Measurements from ENCODE around the gene HS6ST3. TPM values are rescaled to one million over a fixed set of nuclear protein-coding genes. Genes with fewer than 3 reads are reported as not detected.
"Not testable (repeated sequence)": the region's sequence is repeated elsewhere in the genome, so short reads cannot be mapped to it uniquely, and the experiment has no call there.

HS6ST3 gene
- total RNA-seq, 1 donor from 2014 or later, result not detected

DNA sequence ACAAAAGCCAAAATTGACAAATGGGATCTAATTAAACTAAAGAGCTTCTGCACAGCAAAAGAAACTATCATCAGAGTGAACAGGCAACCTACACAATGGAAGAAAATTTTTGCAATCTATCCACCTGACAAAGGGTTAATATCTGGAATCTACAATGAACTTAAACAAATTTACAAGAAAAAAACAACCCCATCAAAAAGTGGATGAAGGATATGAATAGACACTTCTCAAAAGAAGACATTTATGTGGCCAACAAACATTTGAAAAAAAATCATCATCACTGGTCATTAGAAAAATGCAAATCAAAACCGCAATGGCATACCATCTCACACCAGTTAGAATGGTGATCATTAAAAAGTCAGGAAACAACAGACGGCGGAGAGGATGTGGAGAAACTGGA, 688.4 kb downstream of the HS6ST3 start:
- intact Hi-C loops (cut with micrococcal nuclease); H3K4me3 Mint-ChIP-seq; H3K4me1 Mint-ChIP-seq; H3K27me3 Mint-ChIP-seq; H3K27ac Mint-ChIP-seq; DNase-seq; H3K36me3 Mint-ChIP-seq (ENCODE audit: low read depth): not testable (repeated sequence)
- peaks cover 11% of the 10 kb centered on the region for H3K9me3 Mint-ChIP-seq

DNA sequence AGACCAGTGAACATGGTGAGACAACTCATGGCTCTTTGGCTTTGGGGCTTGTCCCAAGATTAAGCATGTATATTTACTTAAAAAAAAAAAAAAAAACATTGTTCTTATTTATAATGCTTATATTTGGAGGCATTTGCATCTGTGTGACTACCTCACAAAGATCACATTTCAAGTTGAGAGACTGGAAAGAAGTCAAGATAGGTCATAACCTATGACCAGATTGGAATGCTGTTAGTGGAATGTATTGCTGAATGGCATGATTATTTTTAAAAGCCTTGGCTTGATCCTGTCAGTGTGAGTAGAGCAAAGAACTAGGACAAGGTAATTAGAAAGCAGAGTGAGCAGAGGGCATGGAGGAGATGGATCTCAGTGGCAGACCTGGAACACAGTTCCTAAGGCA, 689.8 kb downstream of the HS6ST3 start:
- intact Hi-C loops (cut with micrococcal nuclease), result no loop called here
- no peak for DNase-seq
- H3K27me3 Mint-ChIP-seq, result no peaks in the 10 kb centered on the region
- no peak overlapping the region for H3K4me3 Mint-ChIP-seq
- H3K36me3 Mint-ChIP-seq (ENCODE audit: low read depth), result no peaks in the 10 kb centered on the region
- H3K27ac Mint-ChIP-seq, result no peak overlapping the region
- H3K9me3 Mint-ChIP-seq, result peaks cover 6% of the 10 kb centered on the region
- no peaks in the 10 kb centered on the region for H3K4me1 Mint-ChIP-seq

- H3K36me3 Mint-ChIP-seq (ENCODE audit: low read depth), result no peaks in the 10 kb centered on the region
- no peak overlapping the region for H3K27ac Mint-ChIP-seq
- intact Hi-C loops (cut with micrococcal nuclease), result no loop called here
- DNase-seq, result no peak
- no peaks in the 10 kb centered on the region for H3K4me1 Mint-ChIP-seq
- no peaks in the 10 kb centered on the region for H3K27me3 Mint-ChIP-seq
- peaks cover 6% of the 10 kb centered on the region for H3K9me3 Mint-ChIP-seq
- H3K4me3 Mint-ChIP-seq, result no peak overlapping the region
Measured at GRCh38 chr13:96780105-96780504, 690.2 kb downstream of the HS6ST3 start.

- no peak for DNase-seq
- Mint-ChIP-seq H3K27ac (no peak overlapping the region), H3K4me1 (no peaks in the 10 kb centered on the region), H3K36me3 (ENCODE audit: low read depth) (no peaks in the 10 kb centered on the region), H3K27me3 (no peaks in the 10 kb centered on the region), H3K9me3 (peaks cover 3% of the 10 kb centered on the region), H3K4me3 (no peak overlapping the region)
- intact Hi-C loops (cut with micrococcal nuclease), result no loop called here
Measured at GRCh38 chr13:96781141-96781540, 691.2 kb downstream of the HS6ST3 start.

DNA sequence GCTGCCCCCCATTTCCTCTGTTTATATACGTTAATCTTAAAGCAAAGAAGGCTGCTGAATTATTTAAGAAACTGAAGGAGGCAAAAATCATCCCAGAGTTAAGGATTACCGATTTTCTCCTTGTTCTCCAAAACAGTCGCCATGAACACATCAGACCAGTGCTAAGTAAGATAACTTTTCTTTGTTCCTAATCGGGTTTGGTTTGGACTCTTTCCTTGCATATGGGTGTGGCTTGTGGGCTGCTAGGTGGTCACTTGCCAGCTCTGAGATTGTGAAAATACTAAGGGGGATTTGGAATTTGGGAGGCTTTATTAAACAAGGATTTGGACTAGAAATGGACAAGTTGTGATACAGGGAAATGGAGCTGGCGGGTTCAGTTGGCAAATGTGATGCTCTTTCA, 692.3 kb downstream of the HS6ST3 start:
- intact Hi-C loops (cut with micrococcal nuclease), result no loop called here
- no peak overlapping the region for H3K4me3 Mint-ChIP-seq
- peaks cover 3% of the 10 kb centered on the region for H3K9me3 Mint-ChIP-seq
- H3K27me3 Mint-ChIP-seq, result no peaks in the 10 kb centered on the region
- no peak for DNase-seq
- no peaks in the 10 kb centered on the region for H3K4me1 Mint-ChIP-seq
- no peaks in the 10 kb centered on the region for H3K36me3 Mint-ChIP-seq (ENCODE audit: low read depth)
- no peak overlapping the region for H3K27ac Mint-ChIP-seq

GRCh38 chr13:96783057-96783456, 693.1 kb downstream of the HS6ST3 start:
- H3K27ac Mint-ChIP-seq, result no peak overlapping the region
- no peak for DNase-seq
- H3K4me1 Mint-ChIP-seq, result no peaks in the 10 kb centered on the region
- no peak overlapping the region for H3K4me3 Mint-ChIP-seq
- peaks cover 3% of the 10 kb centered on the region for H3K9me3 Mint-ChIP-seq
- intact Hi-C loops (cut with micrococcal nuclease), result no loop called here
- no peaks in the 10 kb centered on the region for H3K36me3 Mint-ChIP-seq (ENCODE audit: low read depth)
- H3K27me3 Mint-ChIP-seq, result no peaks in the 10 kb centered on the region

GRCh38 chr13:96783511-96783910, 693.6 kb downstream of the HS6ST3 start:
- intact Hi-C loops (cut with micrococcal nuclease), result no loop called here
- Mint-ChIP-seq H3K4me1 (no peaks in the 10 kb centered on the region), H3K36me3 (ENCODE audit: low read depth) (no peaks in the 10 kb centered on the region), H3K27me3 (no peaks in the 10 kb centered on the region), H3K9me3 (peaks cover 3% of the 10 kb centered on the region), H3K4me3 (no peak overlapping the region), H3K27ac (no peak overlapping the region)
- no peak for DNase-seq

- Mint-ChIP-seq H3K36me3 (ENCODE audit: low read depth) (no peaks in the 10 kb centered on the region), H3K27me3 (no peaks in the 10 kb centered on the region), H3K4me3 (no peak overlapping the region), H3K27ac (no peak overlapping the region), H3K9me3 (no peaks in the 10 kb centered on the region), H3K4me1 (no peaks in the 10 kb centered on the region)
- intact Hi-C loops (cut with micrococcal nuclease), result no loop called here
- no peak for DNase-seq
Measured at GRCh38 chr13:96785986-96786385, 696.1 kb downstream of the HS6ST3 start.

DNA sequence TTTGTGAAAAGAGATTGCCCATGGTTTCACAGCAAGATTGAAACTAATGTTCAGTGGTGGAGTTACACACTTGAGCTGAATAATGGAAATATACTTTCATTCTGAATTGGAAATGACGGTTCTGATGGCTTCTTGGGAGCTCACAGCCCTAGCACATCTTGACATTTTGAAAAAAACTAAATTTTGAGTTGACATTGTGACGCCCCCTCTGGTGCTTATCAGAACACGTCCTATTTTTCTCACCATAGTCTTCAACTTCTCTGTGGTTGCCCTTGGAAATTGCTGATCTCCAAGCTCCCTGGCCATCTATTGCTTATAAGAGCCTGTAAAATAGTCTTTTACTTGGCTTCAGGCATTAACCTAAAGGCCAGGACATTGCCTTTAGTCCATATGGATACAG, 702.3 kb downstream of the HS6ST3 start:
- H3K9me3 Mint-ChIP-seq, result no peaks in the 10 kb centered on the region

DNA sequence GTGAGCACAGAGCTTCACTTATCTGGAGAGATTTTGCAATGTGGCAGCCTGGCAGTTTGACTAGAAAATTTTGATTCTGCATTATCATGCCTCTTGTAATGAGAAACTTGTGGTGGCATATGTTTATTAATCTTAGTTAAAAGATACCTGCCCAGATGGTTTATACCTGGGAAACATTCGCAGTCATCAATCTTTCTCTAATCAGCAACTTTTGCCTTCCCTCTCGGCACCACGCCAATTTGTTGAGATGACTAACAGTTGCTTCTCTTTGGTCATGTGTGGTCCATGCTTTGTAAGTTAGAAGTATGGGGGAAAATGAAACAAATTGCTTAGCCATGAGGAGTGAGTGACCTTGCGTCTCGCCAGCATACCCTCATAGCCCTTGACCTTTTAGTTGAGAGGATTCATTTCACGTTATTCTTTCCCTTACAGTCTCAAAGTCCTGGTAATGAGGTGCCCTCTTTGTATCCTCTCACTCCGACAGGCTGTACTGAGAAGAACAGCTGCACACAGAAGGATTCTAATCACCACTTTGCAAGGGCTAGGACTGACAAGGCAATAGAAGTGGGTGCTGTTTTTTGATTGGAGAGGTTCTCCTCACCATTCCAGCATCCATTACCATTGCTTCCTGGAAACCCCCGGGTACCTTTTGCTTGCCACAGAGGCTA, 703.0 kb downstream of the HS6ST3 start:
- no peak overlapping the region for H3K27ac Mint-ChIP-seq
- H3K4me1 Mint-ChIP-seq, result no peaks in the 10 kb centered on the region
- no peak for DNase-seq
- no peaks in the 10 kb centered on the region for H3K36me3 Mint-ChIP-seq (ENCODE audit: low read depth)
- no peaks in the 10 kb centered on the region for H3K27me3 Mint-ChIP-seq
- no peaks in the 10 kb centered on the region for H3K9me3 Mint-ChIP-seq
- no peak overlapping the region for H3K4me3 Mint-ChIP-seq
- intact Hi-C loops (cut with micrococcal nuclease), result no loop called here

More for the DNA sequence above, 702.3 kb downstream of the HS6ST3 start:
- no peak for DNase-seq
- intact Hi-C loops (cut with micrococcal nuclease), result no loop called here
- no peaks in the 10 kb centered on the region for H3K36me3 Mint-ChIP-seq (ENCODE audit: low read depth)
- H3K27me3 Mint-ChIP-seq, result no peaks in the 10 kb centered on the region
- no peaks in the 10 kb centered on the region for H3K4me1 Mint-ChIP-seq
- no peak overlapping the region for H3K27ac Mint-ChIP-seq
- H3K4me3 Mint-ChIP-seq, result no peak overlapping the region

DNA sequence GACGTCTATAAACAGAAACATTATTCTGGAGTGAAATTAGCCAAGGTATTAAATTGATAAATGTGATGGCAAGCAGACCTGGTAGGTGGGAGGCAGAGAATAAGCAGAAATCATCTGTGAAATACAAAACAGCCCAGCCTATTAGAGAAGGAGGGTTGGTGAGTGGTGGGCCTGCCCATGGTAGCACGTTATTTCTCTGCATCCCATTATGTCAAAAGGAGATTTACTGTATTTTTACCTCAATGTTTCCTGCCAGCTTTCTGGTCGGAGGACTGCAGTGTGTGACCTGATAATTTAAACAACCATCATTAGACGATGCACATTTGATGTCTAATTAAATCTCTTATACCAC, 703.5 kb downstream of the HS6ST3 start:
- intact Hi-C loops (cut with micrococcal nuclease), result no loop called here
- H3K9me3 Mint-ChIP-seq, result no peaks in the 10 kb centered on the region
- H3K4me3 Mint-ChIP-seq, result no peak overlapping the region
- no peak overlapping the region for H3K27ac Mint-ChIP-seq
- H3K27me3 Mint-ChIP-seq, result no peaks in the 10 kb centered on the region
- no peak for DNase-seq
- H3K36me3 Mint-ChIP-seq (ENCODE audit: low read depth), result no peaks in the 10 kb centered on the region
- H3K4me1 Mint-ChIP-seq, result no peaks in the 10 kb centered on the region

GRCh38 chr13:96794669-96795068, 704.8 kb downstream of the HS6ST3 start:
- Mint-ChIP-seq H3K27ac (no peak overlapping the region), H3K4me1 (no peaks in the 10 kb centered on the region), H3K4me3 (no peak overlapping the region), H3K9me3 (no peaks in the 10 kb centered on the region), H3K27me3 (no peaks in the 10 kb centered on the region), H3K36me3 (ENCODE audit: low read depth) (no peaks in the 10 kb centered on the region)
- intact Hi-C loops (cut with micrococcal nuclease), result no loop called here
- no peak for DNase-seq

DNA sequence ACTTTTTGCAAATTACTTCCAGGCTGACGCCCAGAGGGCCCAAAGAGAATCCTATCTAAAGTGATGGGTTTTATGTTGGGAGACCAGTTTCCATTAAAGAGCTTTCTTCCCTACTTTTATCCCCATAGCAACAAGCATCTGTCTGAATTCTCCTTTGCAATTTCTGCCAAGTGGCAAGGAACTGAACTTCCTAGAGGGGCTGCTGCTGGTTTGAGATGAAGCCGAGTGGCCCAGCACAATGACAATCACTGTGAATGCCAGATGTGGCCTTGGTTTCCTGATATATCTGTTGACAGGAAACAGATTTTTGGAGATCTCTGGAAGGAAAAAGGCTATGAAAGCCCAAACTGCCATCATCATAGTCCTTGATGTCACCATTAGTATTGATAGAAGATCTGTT, 705.8 kb downstream of the HS6ST3 start:
- intact Hi-C loops (cut with micrococcal nuclease), result no loop called here
- no peak overlapping the region for H3K27ac Mint-ChIP-seq
- H3K36me3 Mint-ChIP-seq (ENCODE audit: low read depth), result no peaks in the 10 kb centered on the region
- no peaks in the 10 kb centered on the region for H3K27me3 Mint-ChIP-seq
- H3K4me3 Mint-ChIP-seq, result no peak overlapping the region
- peaks cover 3% of the 10 kb centered on the region for H3K9me3 Mint-ChIP-seq
- no peaks in the 10 kb centered on the region for H3K4me1 Mint-ChIP-seq
- DNase-seq, result no peak

- Mint-ChIP-seq H3K4me1 (no peaks in the 10 kb centered on the region), H3K36me3 (ENCODE audit: low read depth) (no peaks in the 10 kb centered on the region), H3K4me3 (no peak overlapping the region), H3K27me3 (no peaks in the 10 kb centered on the region), H3K27ac (no peak overlapping the region), H3K9me3 (peaks cover 8% of the 10 kb centered on the region)
- no peak for DNase-seq
- intact Hi-C loops (cut with micrococcal nuclease), result no loop called here
Measured at GRCh38 chr13:96796091-96796633, 706.3 kb downstream of the HS6ST3 start.

DNA sequence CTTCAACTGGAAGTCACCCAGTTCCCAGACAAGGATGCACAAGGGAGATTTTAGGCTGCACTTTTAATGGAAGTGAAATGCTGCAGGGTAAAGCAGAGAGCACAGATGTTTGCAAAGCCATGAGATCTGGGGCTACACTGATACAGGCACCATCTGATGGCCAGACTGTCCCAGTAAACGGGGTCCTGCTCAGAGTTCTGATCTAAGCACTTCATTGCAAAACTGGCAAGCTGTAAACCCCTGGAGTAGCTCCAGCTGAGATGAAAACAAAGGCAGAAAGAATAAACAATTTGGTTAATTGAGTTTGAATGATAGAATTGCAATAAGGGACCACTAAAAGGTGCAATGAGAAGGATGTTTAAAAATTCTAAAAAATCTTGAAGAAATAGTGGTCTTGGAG, 707.2 kb downstream of the HS6ST3 start:
- H3K27me3 Mint-ChIP-seq, result no peaks in the 10 kb centered on the region
- H3K27ac Mint-ChIP-seq, result no peak overlapping the region
- H3K4me3 Mint-ChIP-seq, result no peak overlapping the region
- DNase-seq, result no peak
- intact Hi-C loops (cut with micrococcal nuclease), result no loop called here
- H3K36me3 Mint-ChIP-seq (ENCODE audit: low read depth), result no peaks in the 10 kb centered on the region
- no peaks in the 10 kb centered on the region for H3K4me1 Mint-ChIP-seq
- peaks cover 8% of the 10 kb centered on the region for H3K9me3 Mint-ChIP-seq
